SJSA1 (cell line): ENCODE measurements around the gene ARHGAP5. TPM values are rescaled to one million over a fixed set of nuclear protein-coding genes. Genes with fewer than 3 reads are reported as not detected.

Experiments used
- DNase-seq, 2 experiments: peaks; one replicate each; pipeline ENCODE4 v3.0.0-alpha.2; 2015 to 2020; ENCODE audit warnings: low spot score in 2 of 2, low read depth in 1 of 2
- H3K27ac ChIP-seq: fragments of 250-450 bp; sonication (Bioruptor Pico); 2 replicates; pipeline ENCODE4 v1.5.1; 2020; ENCODE audit warnings: mild to moderate bottlenecking, moderate library complexity
- H3K27me3 ChIP-seq: fragments of 250-450 bp; sonication (Bioruptor Pico); replicated peaks from 2 replicates; pipeline ENCODE4 v1.5.1; 2020; ENCODE audit warnings: mild to moderate bottlenecking, moderate library complexity
- H3K36me3 ChIP-seq: fragments of 250-450 bp; sonication (Bioruptor Pico); 2 replicates; pipeline ENCODE4 v1.5.1; 2020; ENCODE audit warnings: mild to moderate bottlenecking
- H3K4me1 ChIP-seq: fragments of 250-450 bp; sonication (Bioruptor Pico); replicated peaks from 2 replicates; pipeline ENCODE4 v1.6.1; 2021; ENCODE audit warnings: mild to moderate bottlenecking
- H3K4me3 ChIP-seq: fragments of 250-450 bp; sonication (Bioruptor Pico); 2 replicates; pipeline ENCODE4 v1.5.1; 2020; ENCODE audit warnings: mild to moderate bottlenecking
- H3K9me3 ChIP-seq: fragments of 250-450 bp; sonication (Bioruptor Pico); replicated peaks from 2 replicates; pipeline ENCODE4 v1.5.1; 2020; ENCODE audit warnings: mild to moderate bottlenecking
- total RNA-seq: library from RNA; depleted of rRNA; stranded (reverse); fragments of >200 nt; shearing (Covaris generic); gene quantifications from 2 replicates; pipeline ENCODE4 v1.2.3, GENCODE V29; 2014; rRNA removed

Gene ARHGAP5
- total RNA-seq, 1 experiment from 2014 or later = 64.8 TPM

DNA sequence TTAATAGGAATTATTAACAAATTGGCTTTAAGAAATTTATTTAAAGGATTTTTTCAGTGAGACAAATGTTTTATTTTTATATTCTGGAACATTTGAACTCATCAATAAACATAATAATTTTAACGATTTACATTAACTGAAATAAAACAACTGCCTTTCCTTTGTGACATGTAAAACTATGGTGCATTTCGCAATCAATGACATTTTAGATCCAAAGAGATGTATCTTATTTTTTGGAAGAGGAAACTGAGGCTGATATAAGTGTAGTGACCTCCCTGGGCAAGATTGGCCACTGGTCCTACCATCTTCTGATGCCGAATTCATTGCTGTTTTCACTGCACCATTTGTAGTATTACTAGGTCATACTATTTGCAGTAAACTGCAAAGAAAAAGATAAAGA is 128.4 kb downstream of the ARHGAP5 start:
- Histone ChIP-seq H3K27me3 (no peaks in the 10 kb centered on the region; the same call in 1 of the 2 replicates), H3K4me1 (peaks cover 16% of the 10 kb centered on the region), H3K27ac (no peak overlapping the region), H3K4me3 (no peak overlapping the region), H3K9me3 (no peaks in the 10 kb centered on the region), H3K36me3 (no peaks in the 10 kb centered on the region)
- no peak for DNase-seq

DNA sequence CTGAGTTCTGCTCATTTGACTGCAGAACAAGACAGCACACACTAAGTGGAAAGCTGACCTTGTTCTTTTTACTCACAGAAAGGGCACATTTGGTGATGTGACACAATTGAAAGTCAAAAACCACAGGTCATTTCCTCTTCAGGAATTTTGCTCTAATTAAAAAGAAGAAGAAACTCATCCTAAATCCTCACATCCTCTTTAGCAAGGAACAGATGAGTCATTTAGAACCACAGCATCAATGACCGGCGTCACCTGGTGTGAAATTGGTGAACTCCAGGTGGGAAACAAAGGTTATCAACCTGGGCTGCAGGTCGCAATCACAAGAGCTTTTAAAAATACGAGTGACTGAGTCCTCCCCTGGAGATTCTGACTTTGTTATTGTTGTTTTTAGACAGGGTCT is 128.9 kb downstream of the ARHGAP5 start:
- H3K36me3 ChIP-seq = no peaks in the 10 kb centered on the region
- no peaks in the 10 kb centered on the region; the same call in 1 of the 2 replicates for H3K27me3 ChIP-seq
- no peak overlapping the region for H3K27ac ChIP-seq
- H3K4me3 ChIP-seq = no peak overlapping the region
- no peaks in the 10 kb centered on the region for H3K9me3 ChIP-seq
- DNase-seq = no peak
- H3K4me1 ChIP-seq = peaks cover 14% of the 10 kb centered on the region

- Histone ChIP-seq H3K27ac (no peak overlapping the region), H3K4me1 (peaks cover 11% of the 10 kb centered on the region), H3K27me3 (no peaks in the 10 kb centered on the region; the same call in 1 of the 2 replicates), H3K36me3 (no peaks in the 10 kb centered on the region), H3K9me3 (no peaks in the 10 kb centered on the region), H3K4me3 (no peak overlapping the region)
- no peak for DNase-seq
Observed at GRCh38 chr14:32206552-32206951, 129.4 kb downstream of the ARHGAP5 start.

DNA sequence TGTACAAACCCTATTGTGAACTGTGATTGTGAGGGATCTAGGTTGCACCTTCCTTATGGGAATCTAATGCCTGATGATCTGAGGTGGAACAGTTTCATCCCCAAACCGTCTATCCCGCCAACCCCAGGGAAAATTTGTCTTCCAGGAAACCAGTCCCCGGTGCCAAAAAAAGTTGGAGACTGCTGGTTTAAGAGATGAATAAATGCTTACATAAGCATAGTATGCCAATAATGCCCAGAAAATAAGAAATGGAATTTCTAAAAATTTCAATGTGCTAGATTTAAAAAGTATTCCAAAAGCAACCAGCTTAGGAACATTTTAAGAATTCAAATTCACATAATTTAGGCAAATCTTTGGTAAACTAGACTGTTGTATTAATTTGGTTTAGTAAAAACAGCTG is 131.4 kb downstream of the ARHGAP5 start:
- H3K36me3 ChIP-seq = no peaks in the 10 kb centered on the region
- H3K4me1 ChIP-seq = no peaks in the 10 kb centered on the region
- no peak for DNase-seq
- H3K27me3 ChIP-seq = no peaks in the 10 kb centered on the region; the same call in 1 of the 2 replicates
- H3K27ac ChIP-seq = no peak overlapping the region
- H3K4me3 ChIP-seq = no peak overlapping the region
- no peaks in the 10 kb centered on the region for H3K9me3 ChIP-seq

Other genes starting within 250 kb of the ARHGAP5 start
- gene RNU6-7, start 124.7 kb downstream of the ARHGAP5 start, total RNA-seq = not detected in 2 replicates
- not detected in 2 replicates for gene RNU6-8, start 126.0 kb downstream of the ARHGAP5 start, total RNA-seq